GM18873 (cell line): ENCODE data around the gene MYO7A.

Experiments
- ATAC-seq: cut with Tn5 transposase; IDR thresholded peaks from one replicate; pipeline ENCODE4 v1.9.1; 2021; ENCODE audit warnings: mild to moderate bottlenecking, moderate library complexity, moderate number of reproducible peaks; ENCODE audit not compliant: unreplicated experiment, low FRiP score

MYO7A gene

GRCh38 chr11:77195071-77195755 is 67.2 kb downstream of the MYO7A start:
- no peak for ATAC-seq

- no peak for ATAC-seq
These were observed 68.9 kb downstream of the MYO7A start for GRCh38 chr11:77196961-77197360.

- ATAC-seq, result no peak
These were observed 69.7 kb downstream of the MYO7A start for GRCh38 chr11:77197626-77198320.

GRCh38 chr11:77198440-77198849 is 70.4 kb downstream of the MYO7A start:
- no peak for ATAC-seq

GRCh38 chr11:77199137-77199745 is 71.2 kb downstream of the MYO7A start:
- ATAC-seq, result no peak

GRCh38 chr11:77200351-77201268 is 72.6 kb downstream of the MYO7A start:
- no peak for ATAC-seq

GRCh38 chr11:77201370-77201769 is 73.3 kb downstream of the MYO7A start:
- ATAC-seq, result no peak

GRCh38 chr11:77201991-77202841 is 74.2 kb downstream of the MYO7A start:
- ATAC-seq, result no peak

- no peak for ATAC-seq
These were observed 75.2 kb downstream of the MYO7A start for GRCh38 chr11:77202941-77203900.

- no peak for ATAC-seq
These were observed 76.1 kb downstream of the MYO7A start for GRCh38 chr11:77203901-77204753.

GRCh38 chr11:77204754-77205466 is 76.9 kb downstream of the MYO7A start:
- ATAC-seq, result no peak

- no peak for ATAC-seq
These were observed 77.6 kb downstream of the MYO7A start for GRCh38 chr11:77205467-77206263.

GRCh38 chr11:77206264-77207018 is 78.4 kb downstream of the MYO7A start:
- no peak for ATAC-seq

- no peak for ATAC-seq
These were observed 79.0 kb downstream of the MYO7A start for GRCh38 chr11:77207019-77207485.

GRCh38 chr11:77207618-77208313 is 79.7 kb downstream of the MYO7A start:
- no peak for ATAC-seq
